Upper lobe of right lung (tissue), 1 donor: ENCODE data around the gene GLS. TPM values are rescaled to one million over a fixed set of nuclear protein-coding genes. Genes with fewer than 3 reads are reported as not detected.
"Not testable (repeated sequence)": the region's sequence is repeated elsewhere in the genome, so short reads cannot be mapped to it uniquely, and the experiment has no call there.

Source experiments
- ATAC-seq: fragments of 200-7000 bp; cut with Tn5 transposase; one replicate; pipeline ENCODE4 v1.9.1; 2020; ENCODE audit warnings: mild to moderate bottlenecking, moderate library complexity
- DNase-seq: peaks from one replicate; pipeline ENCODE4 v3.0.0-alpha.2; 2020
- H3K27ac ChIP-seq: fragments of 200-600 bp; one replicate; pipeline ENCODE4 v1.8.0; 2022
- H3K27me3 ChIP-seq: fragments of 200-600 bp; one replicate; pipeline ENCODE4 v1.8.0; 2022; ENCODE audit warnings: mild to moderate bottlenecking
- H3K36me3 ChIP-seq: fragments of 200-600 bp; one replicate; pipeline ENCODE4 v1.8.0; 2022
- H3K4me1 ChIP-seq: fragments of 200-600 bp; one replicate; pipeline ENCODE4 v1.8.0; 2022
- H3K4me3 ChIP-seq: fragments of 200-600 bp; one replicate; pipeline ENCODE4 v1.8.0; 2022; ENCODE audit warnings: mild to moderate bottlenecking
- H3K9me3 ChIP-seq: fragments of 200-600 bp; one replicate; pipeline ENCODE4 v1.8.0; 2022
- intact Hi-C: fragments of 100-400 bp; cut with DNase I; formaldehyde crosslinking; loops from one replicate; pipeline ENCODE4 v1.11.0; 2022
- total RNA-seq: library from RNA; stranded (reverse); fragmentation: NEBNext Ultra II Directional; extraction: Animal tissue kit (Norgen Biotek cat#: 25700); gene quantifications from one replicate; pipeline ENCODE4 v1.2.1, GENCODE V29; 2021
- TF ChIP-seq, protein P1 (sequence below): fragments of 200-600 bp; IDR thresholded peaks from one replicate; pipeline ENCODE4 v1.8.0; 2022; ENCODE audit warnings: antibody characterized with exemption
- donor health status: DM: no; HTN: yes; CAD: no; lungs with severe emphysema.

The GLS gene
- total RNA-seq, 1 donor from 2014 or later, result 209 TPM

DNA sequence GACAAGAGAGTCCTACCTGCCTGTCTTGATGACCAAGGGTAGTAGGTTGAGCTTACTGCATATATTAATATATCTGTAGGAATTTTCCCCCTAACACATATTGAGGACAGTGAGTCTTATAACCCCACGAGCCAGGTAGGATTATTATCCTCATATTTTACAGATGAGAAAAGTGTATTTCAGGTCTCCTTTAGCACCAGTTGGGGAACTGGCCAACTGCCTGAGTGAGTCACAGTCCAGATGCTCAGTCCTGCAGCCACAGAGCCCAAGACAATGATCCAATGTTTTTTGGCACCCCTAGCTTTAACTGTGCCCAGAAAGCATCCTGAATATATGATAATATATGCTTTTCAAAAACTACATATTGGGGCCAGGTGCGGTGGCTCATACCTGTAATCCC is 30.8 kb upstream of the GLS start:
- H3K27me3 ChIP-seq, result no peaks in the 10 kb centered on the region
- TF ChIP-seq, protein P1, sequence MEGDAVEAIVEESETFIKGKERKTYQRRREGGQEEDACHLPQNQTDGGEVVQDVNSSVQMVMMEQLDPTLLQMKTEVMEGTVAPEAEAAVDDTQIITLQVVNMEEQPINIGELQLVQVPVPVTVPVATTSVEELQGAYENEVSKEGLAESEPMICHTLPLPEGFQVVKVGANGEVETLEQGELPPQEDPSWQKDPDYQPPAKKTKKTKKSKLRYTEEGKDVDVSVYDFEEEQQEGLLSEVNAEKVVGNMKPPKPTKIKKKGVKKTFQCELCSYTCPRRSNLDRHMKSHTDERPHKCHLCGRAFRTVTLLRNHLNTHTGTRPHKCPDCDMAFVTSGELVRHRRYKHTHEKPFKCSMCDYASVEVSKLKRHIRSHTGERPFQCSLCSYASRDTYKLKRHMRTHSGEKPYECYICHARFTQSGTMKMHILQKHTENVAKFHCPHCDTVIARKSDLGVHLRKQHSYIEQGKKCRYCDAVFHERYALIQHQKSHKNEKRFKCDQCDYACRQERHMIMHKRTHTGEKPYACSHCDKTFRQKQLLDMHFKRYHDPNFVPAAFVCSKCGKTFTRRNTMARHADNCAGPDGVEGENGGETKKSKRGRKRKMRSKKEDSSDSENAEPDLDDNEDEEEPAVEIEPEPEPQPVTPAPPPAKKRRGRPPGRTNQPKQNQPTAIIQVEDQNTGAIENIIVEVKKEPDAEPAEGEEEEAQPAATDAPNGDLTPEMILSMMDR, result no peak
- intact Hi-C loops, result no loop called here
- H3K4me3 ChIP-seq, result no peak overlapping the region
- no peak for ATAC-seq
- H3K9me3 ChIP-seq, result no peaks in the 10 kb centered on the region
- no peaks in the 10 kb centered on the region for H3K36me3 ChIP-seq
- H3K27ac ChIP-seq, result no peak overlapping the region
- DNase-seq, result no peak
- peaks cover 7% of the 10 kb centered on the region for H3K4me1 ChIP-seq

DNA sequence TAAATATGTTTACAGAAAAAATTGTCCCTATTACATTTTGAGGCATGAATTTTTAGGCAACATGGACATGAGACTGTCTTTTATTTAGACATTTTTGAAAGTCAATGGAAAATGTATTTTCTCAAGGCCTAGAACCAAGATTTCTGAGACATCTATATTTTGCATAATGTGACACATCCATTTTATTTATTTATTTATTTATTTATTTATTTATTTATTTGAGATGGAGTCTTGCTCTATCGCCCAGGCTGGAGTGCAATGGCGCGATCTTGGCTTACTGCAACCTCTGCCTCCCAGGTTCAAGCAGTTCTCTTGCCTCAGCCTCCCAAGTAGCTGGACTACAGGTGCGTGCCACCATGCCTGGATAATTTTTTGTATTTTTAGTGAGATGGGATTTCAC is 27.6 kb upstream of the GLS start:
- H3K9me3 ChIP-seq, DNase-seq, intact Hi-C loops: not testable (repeated sequence)

DNA sequence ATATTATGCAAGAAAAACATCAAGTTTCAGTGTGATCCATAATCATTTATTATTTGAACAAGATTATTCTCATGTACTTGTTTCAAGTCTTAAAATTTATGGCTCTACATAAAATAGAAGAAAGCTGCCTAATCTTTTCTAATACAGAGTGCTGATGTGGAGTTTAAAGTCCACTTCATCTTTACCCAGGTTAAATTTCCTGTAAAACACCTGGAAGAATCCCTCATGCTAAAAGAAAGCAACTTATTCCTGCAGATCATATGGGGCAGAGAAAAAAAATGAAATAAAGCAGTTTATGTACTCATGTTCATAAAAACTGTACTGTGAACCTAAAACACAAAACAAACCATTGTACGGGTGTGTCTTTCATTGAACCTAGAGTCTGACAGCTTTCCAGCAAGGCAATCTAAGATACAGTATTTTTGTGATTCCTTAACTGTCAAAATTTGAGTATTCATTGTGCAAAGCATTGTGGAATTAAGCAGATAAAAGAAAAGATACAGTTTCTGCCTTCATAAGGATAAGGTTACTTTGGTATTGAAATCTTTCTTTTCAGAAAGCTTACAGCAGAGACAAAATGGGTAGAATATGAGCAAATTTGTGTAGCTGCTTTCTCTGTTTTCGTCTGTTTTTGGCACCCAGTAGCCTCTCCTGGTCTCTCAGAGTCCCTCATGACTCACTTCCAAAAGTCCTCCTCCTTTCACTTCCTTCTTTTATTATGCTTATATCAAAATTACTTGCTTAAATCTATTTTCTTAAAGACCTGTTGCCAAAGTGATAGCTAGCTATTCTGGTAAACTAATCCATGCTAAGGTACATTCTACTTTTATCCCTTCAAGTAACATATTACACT is 26.9 kb upstream of the GLS start:
- no peak for ATAC-seq
- H3K36me3 ChIP-seq, result no peaks in the 10 kb centered on the region
- no peaks in the 10 kb centered on the region for H3K9me3 ChIP-seq
- H3K27me3 ChIP-seq, result no peaks in the 10 kb centered on the region
- H3K27ac ChIP-seq, result no peak overlapping the region
- H3K4me1 ChIP-seq, result peaks cover 4% of the 10 kb centered on the region
- intact Hi-C loops, result no loop called here
- TF ChIP-seq, protein P1, result no peak
- no peak for DNase-seq
- no peak overlapping the region for H3K4me3 ChIP-seq

More for the DNA sequence above, 27.6 kb upstream of the GLS start:
- not testable (repeated sequence) for H3K4me3 ChIP-seq, H3K27ac ChIP-seq, ATAC-seq, H3K4me1 ChIP-seq, H3K27me3 ChIP-seq, H3K36me3 ChIP-seq

DNA sequence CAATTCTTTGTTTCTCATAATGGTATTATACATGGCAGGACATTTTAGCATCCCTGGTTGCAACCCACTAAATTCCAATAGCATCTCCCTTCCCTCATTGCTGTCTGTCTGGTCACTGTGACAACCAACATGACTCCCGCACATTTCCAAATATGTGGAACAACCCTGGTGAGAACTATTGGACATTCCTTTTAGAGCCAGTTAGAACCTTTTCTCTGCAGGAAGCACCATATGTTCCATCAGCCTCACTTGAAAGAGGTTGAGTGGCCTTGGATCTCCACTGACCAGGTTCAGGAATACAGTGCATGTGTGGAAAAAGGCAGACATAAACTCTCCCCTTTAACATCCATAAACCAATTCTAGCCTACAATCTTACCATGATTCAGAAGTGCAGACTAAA is 25.9 kb upstream of the GLS start:
- Histone ChIP-seq H3K27me3 (no peaks in the 10 kb centered on the region), H3K27ac (no peak overlapping the region), H3K4me3 (no peak overlapping the region), H3K36me3 (no peaks in the 10 kb centered on the region), H3K9me3 (no peaks in the 10 kb centered on the region), H3K4me1 (peaks cover 14% of the 10 kb centered on the region)
- TF ChIP-seq, protein P1, result no peak
- ATAC-seq (no peak), DNase-seq (no peak)
- intact Hi-C loops, result no loop called here

DNA sequence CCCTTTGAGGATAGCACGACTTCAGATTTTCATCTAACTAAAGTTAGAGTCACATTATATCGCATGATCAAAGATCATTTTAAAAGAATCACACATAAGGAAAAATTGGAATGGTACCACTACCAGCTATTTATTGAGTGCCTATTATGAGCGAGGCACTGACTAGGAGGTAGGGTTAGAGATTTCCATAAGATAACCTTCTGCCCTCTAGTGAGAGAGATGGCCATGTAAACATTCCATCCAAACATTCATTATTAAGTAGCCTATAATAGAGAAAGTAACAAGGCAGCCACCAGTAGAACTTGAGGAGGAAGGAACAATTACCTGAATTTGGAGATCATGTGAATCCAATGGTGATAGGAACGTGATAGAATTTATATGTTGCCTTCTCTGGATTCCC is 25.4 kb upstream of the GLS start:
- Histone ChIP-seq H3K9me3 (no peaks in the 10 kb centered on the region), H3K36me3 (no peaks in the 10 kb centered on the region), H3K27me3 (no peaks in the 10 kb centered on the region), H3K27ac (no peak overlapping the region), H3K4me3 (no peak overlapping the region), H3K4me1 (peaks cover 18% of the 10 kb centered on the region)
- intact Hi-C loops, result no loop called here
- TF ChIP-seq, protein P1, result no peak
- no peak for DNase-seq
- no peak for ATAC-seq

DNA sequence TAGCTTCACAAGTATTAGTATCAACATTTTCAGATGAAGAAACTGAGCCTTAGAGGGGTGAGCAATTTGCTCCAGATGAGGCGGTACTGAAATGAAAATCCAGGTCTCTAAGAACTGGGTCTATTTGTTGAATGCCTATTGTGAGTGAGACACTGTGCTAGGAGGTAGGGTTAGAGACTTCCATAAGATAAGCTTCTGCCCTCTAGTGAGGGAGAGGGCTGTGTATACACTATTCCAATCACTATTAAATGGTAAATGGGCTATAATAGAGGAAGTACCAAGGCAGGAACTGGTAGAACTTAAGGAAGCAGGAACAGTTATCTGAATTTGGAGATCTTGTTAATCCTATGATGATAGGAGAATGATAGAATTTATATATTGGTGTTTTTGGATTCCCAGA is 23.6 kb upstream of the GLS start:
- H3K36me3 ChIP-seq, result no peaks in the 10 kb centered on the region
- no peak overlapping the region for H3K27ac ChIP-seq
- DNase-seq (no peak), ATAC-seq (no peak)
- H3K4me1 ChIP-seq, result peaks cover 18% of the 10 kb centered on the region
- no peaks in the 10 kb centered on the region for H3K27me3 ChIP-seq
- intact Hi-C loops, result no loop called here
- TF ChIP-seq, protein P1, result no peak
- no peaks in the 10 kb centered on the region for H3K9me3 ChIP-seq
- H3K4me3 ChIP-seq, result no peak overlapping the region
